ENCODE data around the gene USP46. TPM values are rescaled to one million over a fixed set of nuclear protein-coding genes. Genes with fewer than 3 reads are reported as not detected.
A peak's percentile ranks its signal among the peaks of the same experiment; 100 is the strongest.

USP46 gene
- total RNA-seq, 2 donors from 2014 or later: 19.1 to 28.0 TPM

- H3K27ac ChIP-seq: peak overlapping the region; percentile 93 to 100
- H3K4me1 ChIP-seq: peaks cover 0 to 53% of the 10 kb centered on the region in 2 donors
- no peak for DNase-seq (ENCODE audit: low spot score)
These were observed 1.8 kb downstream of the USP46 start for GRCh38 chr4:52657292-52657617.

GRCh38 chr4:52655506-52655905 lies 3.6 kb downstream of the USP46 start:
- Histone ChIP-seq H3K36me3 (no peaks in the 10 kb centered on the region), H3K9me3 (no peaks in the 10 kb centered on the region), H3K27me3 (no peaks in the 10 kb centered on the region), H3K4me3 (no peak overlapping the region), H3K4me1 (peaks cover 0 to 46% of the 10 kb centered on the region in 2 donors), H3K27ac (no peak overlapping the region)
- no peak for TF ChIP-seq CTCF (IDR thresholded peaks at IDR 0.05)
- DNase-seq (ENCODE audit: low spot score): no peak

More at GRCh38 chr4:52657292-52657617, 1.8 kb downstream of the USP46 start:
- no peaks in the 10 kb centered on the region for H3K27me3 ChIP-seq
- TF ChIP-seq CTCF (IDR thresholded peaks at IDR 0.05): no peak
- no peaks in the 10 kb centered on the region for H3K36me3 ChIP-seq
- peak overlapping the region in 1 of 2 donors; percentile 68 for H3K4me3 ChIP-seq
- no peaks in the 10 kb centered on the region for H3K9me3 ChIP-seq

GRCh38 chr4:52651996-52652672 lies 7.0 kb downstream of the USP46 start:
- Histone ChIP-seq H3K27ac (no peak overlapping the region), H3K4me1 (peaks cover 0 to 27% of the 10 kb centered on the region in 2 donors), H3K4me3 (no peak overlapping the region), H3K9me3 (no peaks in the 10 kb centered on the region), H3K36me3 (no peaks in the 10 kb centered on the region), H3K27me3 (no peaks in the 10 kb centered on the region)
- no peak for TF ChIP-seq CTCF (IDR thresholded peaks at IDR 0.05)
- DNase-seq (ENCODE audit: low spot score): no peak

GRCh38 chr4:52648836-52649235 lies 10.3 kb downstream of the USP46 start:
- Histone ChIP-seq H3K4me1 (peaks cover 0 to 10% of the 10 kb centered on the region in 2 donors), H3K4me3 (no peak overlapping the region), H3K27me3 (no peaks in the 10 kb centered on the region), H3K9me3 (no peaks in the 10 kb centered on the region), H3K36me3 (no peaks in the 10 kb centered on the region), H3K27ac (no peak overlapping the region)
- DNase-seq (ENCODE audit: low spot score): no peak
- no peak for TF ChIP-seq CTCF (IDR thresholded peaks at IDR 0.05)

- H3K4me1 ChIP-seq: peaks cover 0 to 25% of the 10 kb centered on the region in 2 donors
- TF ChIP-seq CTCF (IDR thresholded peaks at IDR 0.05): no peak
These were observed 12.4 kb downstream of the USP46 start for GRCh38 chr4:52646741-52647140.

GRCh38 chr4:52646096-52646495 lies 13.0 kb downstream of the USP46 start:
- H3K9me3 ChIP-seq: no peaks in the 10 kb centered on the region
- no peaks in the 10 kb centered on the region for H3K27me3 ChIP-seq
- no peak for TF ChIP-seq CTCF (IDR thresholded peaks at IDR 0.05)
- H3K36me3 ChIP-seq: no peaks in the 10 kb centered on the region
- H3K27ac ChIP-seq: no peak overlapping the region
- peaks cover 0 to 32% of the 10 kb centered on the region in 2 donors for H3K4me1 ChIP-seq
- H3K4me3 ChIP-seq: no peak overlapping the region
- no peak for DNase-seq (ENCODE audit: low spot score)

More at GRCh38 chr4:52646741-52647140, 12.4 kb downstream of the USP46 start:
- Histone ChIP-seq H3K36me3 (no peaks in the 10 kb centered on the region), H3K27ac (no peak overlapping the region), H3K27me3 (no peaks in the 10 kb centered on the region), H3K9me3 (no peaks in the 10 kb centered on the region), H3K4me3 (no peak overlapping the region)
- DNase-seq (ENCODE audit: low spot score): no peak
